GM18870 (cell line): ENCODE measurements around the gene PHKA2.
A peak's percentile ranks its signal among the peaks of the same experiment; 100 is the strongest.
"Not testable (repeated sequence)": the region's sequence is repeated elsewhere in the genome, so short reads cannot be mapped to it uniquely, and the experiment has no call there.

ENCODE experiments used
- ATAC-seq: cut with Tn5 transposase; IDR thresholded peaks from one replicate; pipeline ENCODE4 v1.9.1; 2021; ENCODE audit warnings: moderate library complexity; ENCODE audit not compliant: unreplicated experiment

The PHKA2 gene

DNA sequence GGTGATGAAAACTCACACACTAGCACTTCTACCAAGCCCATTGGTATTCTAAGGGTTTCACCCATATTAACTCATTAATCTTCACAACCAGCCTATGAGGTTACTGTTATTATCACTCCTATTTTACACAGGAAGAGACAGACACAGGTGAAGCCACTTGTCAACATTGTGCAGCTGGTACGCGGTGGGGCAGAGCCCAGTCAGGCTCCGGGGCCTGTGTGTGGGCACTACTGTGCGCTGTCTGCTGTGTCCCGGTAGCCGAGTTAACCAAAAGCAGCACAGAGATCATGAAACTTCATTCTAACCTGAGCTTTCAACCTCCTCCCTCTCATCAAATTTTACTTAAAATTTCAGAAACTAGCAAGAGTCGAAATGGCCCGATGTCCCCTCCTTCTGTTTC lies 111.3 kb downstream of the PHKA2 start:
- no peak for ATAC-seq

- no peak for ATAC-seq
Measured at GRCh38 chrX:18871970-18872369, 111.9 kb downstream of the PHKA2 start.

DNA sequence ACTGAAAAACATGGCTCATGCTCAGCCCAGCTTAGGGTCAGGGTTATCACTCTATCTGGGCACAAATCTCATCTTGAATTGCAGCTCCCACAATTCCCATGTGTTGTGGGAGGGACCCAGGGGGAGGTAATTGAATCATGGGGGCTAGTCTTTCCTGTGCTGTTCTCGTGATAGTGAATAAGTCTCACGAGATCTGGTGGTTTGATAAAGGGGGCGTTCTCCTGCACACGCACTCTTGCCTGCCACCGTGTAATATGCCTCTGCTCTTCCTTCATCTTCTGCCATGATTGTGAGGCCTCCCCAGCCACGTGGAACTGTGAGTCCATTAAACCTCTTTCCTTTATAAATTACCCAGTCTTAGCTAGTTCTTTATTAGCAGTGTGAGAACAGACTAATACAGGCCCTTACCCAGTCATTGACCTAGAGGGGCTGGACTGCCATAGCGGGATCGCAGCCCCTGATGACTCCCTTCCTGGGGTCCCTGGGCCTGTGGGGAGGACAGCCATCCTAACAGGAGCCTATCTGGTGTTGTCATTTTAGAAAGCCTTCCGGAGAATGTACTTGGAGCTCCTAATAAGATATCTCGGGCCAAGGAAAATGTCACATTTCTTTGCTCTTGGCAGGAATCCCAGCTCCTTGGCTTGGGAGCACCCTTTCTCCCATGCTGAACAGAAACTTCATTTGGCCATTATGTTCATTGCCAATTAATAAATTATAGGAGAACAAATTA lies 112.6 kb downstream of the PHKA2 start:
- no peak for ATAC-seq

- no peak for ATAC-seq
Measured at GRCh38 chrX:18864390-18864920, 119.5 kb downstream of the PHKA2 start.

- ATAC-seq, result no peak
Measured at GRCh38 chrX:18861511-18861910, 122.4 kb downstream of the PHKA2 start.

DNA sequence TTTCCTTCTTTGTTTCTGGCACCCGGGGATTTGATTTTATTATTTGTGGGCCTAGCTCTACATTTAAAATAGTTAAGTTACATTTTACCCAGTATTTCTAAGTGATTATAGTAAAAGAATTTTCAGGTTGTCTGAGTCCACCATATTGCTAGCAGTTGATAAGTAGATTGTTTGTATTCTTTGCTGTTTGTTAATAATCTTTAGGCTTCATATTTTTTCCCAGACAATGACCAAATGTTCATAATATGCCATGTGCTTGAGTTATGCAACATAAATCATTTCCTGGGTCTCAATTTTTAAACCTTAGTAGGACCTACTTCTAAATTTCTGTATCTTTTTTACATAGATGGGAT lies 127.3 kb downstream of the PHKA2 start:
- no peak for ATAC-seq

GRCh38 chrX:18855919-18856644 lies 127.8 kb downstream of the PHKA2 start:
- ATAC-seq, result peak; percentile 96

GRCh38 chrX:18847901-18848300 lies 136.0 kb downstream of the PHKA2 start:
- not testable (repeated sequence) for ATAC-seq
